NCI-H2107 (cell line): ENCODE results near the gene FBXW8.

Experiments used
- DNase-seq: peaks from one replicate; lab custom pipeline; 2025; lab: John Stamatoyannopoulos, UW

Gene FBXW8, protein sequence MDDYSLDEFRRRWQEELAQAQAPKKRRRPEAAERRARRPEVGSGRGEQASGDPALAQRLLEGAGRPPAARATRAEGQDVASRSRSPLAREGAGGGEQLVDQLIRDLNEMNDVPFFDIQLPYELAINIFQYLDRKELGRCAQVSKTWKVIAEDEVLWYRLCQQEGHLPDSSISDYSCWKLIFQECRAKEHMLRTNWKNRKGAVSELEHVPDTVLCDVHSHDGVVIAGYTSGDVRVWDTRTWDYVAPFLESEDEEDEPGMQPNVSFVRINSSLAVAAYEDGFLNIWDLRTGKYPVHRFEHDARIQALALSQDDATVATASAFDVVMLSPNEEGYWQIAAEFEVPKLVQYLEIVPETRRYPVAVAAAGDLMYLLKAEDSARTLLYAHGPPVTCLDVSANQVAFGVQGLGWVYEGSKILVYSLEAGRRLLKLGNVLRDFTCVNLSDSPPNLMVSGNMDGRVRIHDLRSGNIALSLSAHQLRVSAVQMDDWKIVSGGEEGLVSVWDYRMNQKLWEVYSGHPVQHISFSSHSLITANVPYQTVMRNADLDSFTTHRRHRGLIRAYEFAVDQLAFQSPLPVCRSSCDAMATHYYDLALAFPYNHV

DNA sequence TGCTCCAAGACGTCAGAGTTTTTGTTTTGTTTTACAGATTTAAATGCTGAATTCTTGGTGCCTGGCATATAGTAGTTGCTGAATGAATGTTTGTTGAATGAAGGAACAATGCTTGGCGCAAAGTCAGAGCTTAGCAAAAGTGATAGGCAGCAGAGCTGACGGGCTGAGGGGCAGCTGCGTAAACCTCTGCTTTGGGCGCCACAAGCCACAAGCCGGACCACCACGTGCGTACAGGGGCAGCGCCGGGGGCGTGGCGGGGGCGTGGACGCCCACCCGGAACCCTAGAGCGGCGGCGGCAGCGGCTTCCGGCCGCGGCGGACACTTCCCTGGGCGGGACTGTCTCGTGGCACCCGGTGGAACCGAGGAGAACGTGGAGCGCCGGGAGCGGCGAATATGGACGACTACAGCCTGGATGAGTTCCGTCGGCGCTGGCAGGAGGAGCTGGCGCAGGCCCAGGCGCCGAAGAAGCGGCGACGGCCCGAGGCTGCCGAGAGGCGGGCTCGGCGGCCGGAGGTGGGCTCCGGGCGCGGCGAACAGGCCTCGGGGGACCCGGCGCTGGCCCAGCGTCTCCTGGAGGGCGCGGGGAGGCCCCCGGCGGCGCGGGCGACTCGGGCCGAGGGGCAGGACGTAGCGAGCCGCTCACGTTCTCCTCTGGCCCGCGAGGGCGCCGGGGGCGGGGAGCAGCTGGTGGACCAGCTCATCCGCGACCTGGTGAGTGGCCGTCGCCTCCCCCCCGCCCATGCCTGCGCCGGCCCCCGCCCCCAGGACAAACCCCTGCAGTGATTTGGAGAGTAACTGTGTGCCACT lies at the start of gene FBXW8:
FBXW8 (plus strand) TSS at position 306 of the 807 bp plus-strand sequence; CDS start at position 394, 88 bp downstream.
- peak; percentile 50 for DNase-seq

- no peak for DNase-seq
Measured at GRCh38 chr12:116861320-116861719, 49.4 kb upstream of the FBXW8 start.

DNA sequence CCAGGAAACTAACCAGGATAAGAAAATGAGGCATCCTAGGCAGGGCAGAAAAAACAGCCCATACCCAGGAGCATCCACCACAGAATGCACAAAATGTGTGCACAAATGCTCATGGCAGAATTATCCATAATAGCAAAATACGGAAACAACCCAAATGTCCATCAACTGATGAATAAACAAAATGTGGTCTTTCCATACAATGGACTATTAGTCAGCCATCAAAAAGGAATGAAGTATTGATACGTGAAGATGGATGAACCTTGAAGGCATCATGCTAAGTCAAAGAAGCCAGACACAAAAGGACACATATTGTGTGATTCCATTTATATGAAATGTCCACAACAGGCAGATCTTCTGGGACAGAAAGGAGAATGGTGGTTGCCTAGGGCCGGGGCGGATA lies 48.6 kb upstream of the FBXW8 start:
- DNase-seq: no peak

- DNase-seq: no peak
Measured at GRCh38 chr12:116863275-116863767, 47.4 kb upstream of the FBXW8 start.

DNA sequence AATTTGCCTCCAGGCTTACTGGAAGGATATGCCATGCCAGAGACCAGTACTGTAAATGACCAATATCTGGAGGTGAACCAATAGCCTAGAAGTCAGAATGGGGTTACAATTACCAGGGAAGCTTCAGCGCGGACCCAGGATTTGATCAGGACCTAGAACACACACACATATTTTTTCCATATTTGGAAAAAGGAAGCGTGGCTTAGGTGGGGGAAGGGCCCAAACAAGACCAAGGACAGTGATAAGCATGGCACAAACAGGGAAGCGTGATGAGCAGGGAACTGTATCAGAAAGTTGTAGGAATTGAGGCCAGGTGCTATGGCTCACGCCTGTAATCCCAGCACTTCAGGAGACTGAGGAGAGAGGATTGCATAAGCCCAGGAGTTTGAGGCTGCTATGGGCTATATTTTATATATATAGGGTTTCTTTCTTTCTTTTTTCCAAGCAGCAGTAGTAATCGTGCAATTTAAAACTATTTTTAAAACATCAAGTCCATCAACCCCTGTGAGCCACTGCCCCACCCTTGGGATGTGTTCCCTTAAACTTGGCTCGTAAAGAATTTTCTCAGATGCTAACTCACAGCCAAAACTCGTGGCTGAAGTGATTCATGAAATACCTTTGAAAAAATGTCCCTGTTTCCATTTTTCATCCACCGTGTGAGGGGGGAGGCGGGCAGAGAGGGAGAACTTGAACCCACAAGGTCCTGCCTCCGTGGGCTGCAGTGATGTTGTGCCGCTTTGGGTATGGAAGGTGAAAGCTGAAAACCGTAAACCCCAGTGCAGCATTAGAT lies 46.2 kb upstream of the FBXW8 start:
- DNase-seq: no peak

GRCh38 chr12:116867523-116867922 lies 43.2 kb upstream of the FBXW8 start:
- no peak for DNase-seq

DNA sequence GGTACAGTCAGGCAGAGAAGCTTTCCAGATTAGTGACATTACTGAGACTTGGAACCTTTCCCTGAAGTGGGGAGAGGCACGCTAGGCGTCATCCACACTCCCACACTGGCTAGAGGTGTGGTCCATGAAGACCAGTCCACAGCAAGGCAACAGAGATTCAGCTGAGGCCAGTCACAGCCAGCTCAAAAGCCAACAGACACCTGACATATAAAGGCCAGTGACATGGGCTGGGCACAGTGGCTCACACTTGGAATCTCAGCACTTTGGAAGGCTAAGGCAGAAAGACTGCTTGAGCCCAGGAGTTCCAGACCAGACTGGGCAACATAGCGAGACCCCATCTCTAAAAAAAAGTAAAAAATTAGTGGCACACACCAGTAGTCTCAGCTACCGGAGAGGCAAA lies 40.4 kb upstream of the FBXW8 start:
- no peak for DNase-seq

DNA sequence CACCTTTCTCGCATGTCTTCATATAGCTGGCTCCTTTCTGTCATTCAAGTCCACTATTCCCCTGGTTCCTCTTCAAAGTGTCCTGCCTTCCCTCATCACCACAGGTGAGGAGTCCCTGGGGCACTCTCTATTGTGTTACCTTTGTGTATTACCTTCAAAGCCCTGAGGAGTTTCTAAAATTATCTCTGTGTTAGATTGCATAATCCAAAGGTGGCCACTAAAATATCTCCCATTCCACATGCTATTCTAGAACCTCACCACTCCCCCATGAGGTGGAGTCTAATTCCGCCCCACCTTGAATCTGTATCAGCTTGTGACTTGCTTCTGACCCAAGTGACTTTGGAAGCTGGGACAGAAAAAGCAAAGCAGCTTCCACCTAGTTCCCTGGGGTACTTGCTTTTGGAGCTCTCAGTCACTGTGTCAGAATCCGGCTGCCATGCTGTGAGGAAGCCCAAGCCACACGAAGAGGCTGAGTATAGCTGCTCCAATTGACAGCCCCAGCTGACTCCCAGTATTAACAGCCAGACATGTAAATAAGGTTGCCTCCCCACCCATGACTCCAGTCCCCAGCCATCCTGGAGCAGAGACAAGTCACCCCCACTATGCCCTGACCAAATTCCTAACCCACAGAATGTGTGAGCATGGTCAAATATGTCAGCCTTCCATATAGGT lies 36.3 kb upstream of the FBXW8 start:
- DNase-seq: no peak

GRCh38 chr12:116876151-116876869 lies 34.4 kb upstream of the FBXW8 start:
- DNase-seq: no peak

DNA sequence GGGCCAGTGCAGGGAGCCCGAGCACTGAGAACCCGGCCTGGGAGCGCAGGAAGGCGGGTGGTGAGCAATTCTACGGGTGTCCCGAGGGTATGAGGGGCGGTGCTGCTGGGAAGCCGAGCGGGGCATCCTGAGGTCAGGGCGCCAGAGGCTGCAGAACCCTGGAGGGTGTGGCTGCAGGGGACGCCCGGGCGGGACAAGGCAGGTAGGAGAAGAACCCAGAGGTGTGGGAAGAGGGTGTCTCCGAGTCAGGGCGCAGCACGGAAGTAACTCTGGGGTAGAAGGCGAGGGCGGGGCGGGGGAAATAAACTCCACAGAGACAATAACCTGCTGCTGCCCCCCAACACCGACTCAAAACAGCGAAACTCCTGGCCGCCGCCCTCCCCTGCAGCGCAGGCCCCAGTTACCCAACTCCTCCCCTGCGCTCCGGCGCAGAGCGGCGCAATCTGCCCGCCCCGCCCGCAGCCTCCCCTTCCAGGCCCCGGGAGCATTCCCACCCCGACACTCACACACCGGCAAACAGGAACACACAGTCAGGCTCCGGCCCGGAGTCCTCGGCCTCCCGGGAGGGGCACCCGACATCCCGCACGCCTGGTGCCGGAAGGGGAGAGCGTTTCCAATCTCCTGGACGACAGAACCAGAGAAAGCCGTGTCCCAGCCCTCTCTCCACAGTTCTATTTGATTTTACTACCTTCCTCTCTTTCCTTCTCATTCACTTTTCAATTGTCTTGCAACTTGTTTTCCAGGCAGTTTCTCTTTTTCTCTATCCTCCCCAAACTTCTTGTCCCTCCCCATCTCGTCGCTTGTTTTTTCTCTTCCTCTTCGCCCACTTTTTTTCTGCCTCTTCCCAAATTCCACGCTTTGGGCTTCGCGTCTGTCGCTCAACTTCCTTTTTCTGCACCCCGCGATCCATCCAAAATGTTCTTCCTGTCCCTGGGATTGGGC lies 31.9 kb upstream of the FBXW8 start:
- DNase-seq: no peak

DNA sequence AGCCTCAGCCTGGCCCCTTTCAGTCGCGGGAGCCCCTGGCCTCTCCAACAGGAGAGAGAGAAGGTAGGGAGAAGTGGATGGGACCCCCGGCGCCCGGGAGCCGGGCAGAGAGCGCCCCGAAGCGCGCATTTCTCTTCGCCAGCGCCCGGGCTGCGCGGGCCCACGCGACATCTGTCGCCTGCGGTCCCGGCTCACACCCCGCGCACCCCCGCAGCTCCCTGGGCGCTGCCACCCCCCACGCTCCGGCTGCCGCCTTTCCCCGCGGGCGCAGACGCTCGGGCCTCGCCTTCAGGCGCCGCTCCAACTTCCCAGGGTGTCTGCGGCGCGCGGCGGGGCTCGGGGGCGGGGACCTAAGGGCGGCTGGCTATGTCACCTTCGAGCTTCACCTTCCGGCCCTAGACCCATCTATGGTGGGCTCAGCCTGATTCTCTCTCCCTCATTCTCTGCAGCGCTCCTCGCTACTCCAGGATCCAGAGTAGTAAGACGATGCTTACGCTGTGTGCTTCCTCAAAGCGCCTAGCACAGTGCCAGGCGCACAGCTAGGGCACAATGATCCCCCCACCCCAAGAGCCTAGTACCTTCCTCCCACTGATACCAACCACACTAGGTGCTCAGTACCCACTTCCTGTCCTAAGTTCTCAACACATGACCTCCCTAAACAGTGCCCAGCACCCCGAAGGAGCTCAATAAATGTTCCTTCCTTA lies 31.1 kb upstream of the FBXW8 start:
- no peak for DNase-seq

DNA sequence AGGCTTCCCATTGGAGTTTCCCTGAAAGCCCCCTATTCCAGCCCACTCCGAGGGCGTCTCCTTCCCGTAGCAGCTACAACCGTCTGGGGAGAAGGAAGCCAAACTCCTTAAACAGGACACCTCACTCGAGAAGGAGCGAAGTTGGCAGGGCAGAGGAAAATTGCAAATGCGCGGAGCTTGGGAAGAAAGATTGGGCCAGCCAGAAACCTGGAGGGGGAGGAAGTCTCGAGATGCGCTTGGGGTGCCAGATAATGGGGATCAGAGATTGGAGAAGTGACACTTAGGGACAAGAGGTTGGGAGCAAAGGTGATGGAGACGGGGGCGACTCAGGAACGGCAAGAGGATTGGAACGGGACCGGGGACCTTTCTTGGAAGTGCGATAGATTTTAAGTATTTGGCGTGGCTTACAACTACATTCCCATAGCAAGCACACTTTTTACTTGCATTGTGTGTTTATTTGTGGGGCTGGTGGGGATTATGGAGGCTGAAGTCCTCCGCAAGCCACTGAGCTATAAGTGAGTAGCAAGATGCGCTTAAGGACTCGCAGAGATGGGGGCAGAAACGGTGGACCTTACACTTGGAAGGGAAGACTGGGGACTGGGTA lies 30.4 kb upstream of the FBXW8 start:
- no peak for DNase-seq

DNA sequence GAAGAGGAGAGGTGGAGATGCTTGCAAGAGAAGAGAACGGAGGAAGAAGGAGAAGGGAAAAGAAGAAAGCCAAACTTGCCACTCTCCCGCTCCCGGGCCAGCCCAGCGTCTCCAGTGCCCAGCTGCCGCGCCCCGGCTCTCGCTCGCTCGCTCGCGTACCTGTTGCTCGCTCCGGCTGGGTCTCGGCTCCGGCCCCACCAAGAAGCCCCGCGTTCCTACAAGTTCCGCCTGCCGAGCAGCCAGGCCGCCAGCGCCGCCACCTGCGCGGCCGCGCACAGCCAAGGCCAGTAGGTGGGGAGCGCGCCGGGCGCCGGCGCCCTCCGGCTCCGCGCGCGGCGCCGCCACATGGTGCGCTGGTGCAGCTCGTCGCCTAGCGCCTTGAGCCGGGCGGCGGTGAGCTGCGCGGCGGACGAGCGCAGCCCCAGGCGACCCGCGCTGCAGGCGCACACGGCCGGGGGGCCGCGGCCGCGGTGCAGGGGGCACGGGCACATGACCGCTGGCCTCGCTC lies 29.9 kb upstream of the FBXW8 start:
- peak; percentile 63 for DNase-seq

DNA sequence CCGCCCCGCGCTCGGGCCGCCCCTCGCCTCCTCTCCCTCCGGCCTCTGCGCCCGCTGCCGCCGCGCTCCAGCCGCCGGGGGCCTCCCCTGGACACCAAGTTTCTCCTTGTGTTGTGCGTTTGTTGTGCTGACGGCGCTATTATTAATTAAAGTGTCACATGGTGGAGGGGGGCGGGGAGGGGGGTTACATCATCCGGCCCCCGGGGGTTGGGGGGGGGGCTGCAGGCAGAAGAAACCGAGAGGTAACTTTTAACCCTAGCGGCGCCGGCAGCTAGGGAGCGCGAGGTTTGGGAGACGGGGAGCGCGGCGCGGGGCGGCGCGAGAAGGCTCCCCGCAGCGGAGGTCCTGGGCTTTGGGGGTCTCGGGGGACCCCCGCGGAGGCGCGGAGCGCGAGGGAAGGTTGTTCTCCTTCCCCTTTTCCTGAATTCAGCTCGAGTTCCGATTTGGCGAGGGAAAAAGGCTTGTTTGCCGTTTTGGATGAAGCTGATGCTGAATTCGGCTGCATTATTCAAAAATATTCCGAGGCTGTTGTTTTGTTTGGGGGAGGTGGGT lies 29.3 kb upstream of the FBXW8 start, which contains the start of gene HRK:
HRK (minus strand) TSS at position 117 of the 552 bp plus-strand sequence. CDS start 134 bp downstream, outside the sequence.
- DNase-seq: no peak

DNA sequence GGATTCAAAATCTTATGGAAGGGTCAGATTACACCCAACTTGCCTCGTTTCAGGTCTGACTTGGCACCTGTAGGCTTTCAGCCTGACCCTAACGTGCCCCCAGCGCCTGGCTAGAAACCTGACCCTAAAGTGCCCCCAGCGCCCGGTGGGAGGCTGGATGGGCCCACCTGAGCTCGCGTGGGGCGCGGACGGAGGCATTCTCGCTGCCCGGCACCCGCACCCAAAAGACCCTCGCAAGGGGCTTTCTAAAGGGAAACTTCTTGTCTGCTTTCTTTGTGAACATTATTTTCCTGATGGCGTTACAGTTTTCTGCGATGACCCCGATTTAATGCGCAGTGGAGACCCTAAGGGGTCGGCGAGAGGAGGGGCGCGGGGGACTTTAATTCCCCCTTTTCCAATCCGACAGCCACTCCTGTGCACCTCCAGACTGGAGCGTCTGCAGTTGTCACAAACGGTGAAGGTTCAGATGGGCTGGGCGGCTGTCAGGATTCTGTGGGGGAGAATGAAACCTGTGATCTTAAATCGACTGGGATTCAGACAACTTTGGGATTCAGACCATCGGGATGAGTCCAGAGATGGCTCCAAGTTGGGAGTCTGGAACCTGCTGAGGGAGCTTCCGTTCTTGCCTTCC lies 28.8 kb upstream of the FBXW8 start:
- DNase-seq: no peak

DNA sequence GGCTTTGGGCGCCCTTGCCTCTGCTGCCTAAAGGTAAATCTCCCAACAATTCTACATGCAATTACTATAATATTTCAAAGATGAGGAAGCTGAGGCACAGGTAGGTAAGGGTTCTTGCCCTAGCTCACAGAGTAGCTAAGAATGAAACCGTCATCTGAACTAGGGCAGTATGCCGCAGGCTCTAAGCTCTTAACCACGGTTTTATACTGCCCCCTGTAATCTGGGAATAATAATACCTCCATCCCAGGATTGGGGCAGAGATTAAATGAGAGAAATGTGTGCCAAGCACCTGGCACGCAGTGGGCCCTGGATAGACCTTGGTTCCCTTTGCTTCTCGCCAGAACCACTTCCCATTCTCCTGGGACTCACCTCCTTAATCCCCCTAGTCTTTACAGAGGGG lies 28.0 kb upstream of the FBXW8 start:
- no peak for DNase-seq

DNA sequence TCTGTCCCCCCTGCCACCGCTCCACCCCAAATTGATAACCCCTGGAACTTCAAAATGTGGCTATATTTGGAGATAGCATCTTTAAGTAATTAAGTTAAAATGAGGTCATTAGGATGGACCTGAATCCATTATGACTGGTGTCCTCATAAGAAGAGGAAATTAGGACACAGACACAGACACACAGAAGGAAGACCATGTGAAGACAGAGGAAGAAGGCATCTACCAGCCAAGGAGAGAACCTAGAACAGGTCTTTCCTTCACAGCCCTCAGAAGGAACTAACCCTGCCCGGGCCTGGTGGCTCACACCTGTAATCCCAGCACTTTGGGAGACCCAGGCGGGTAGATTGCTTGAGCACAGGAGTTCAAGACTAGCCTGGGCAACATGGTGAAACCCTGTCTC lies 25.9 kb upstream of the FBXW8 start:
- no peak for DNase-seq
